Measurements from ENCODE around the gene ARID5B.

The ARID5B gene

DNA sequence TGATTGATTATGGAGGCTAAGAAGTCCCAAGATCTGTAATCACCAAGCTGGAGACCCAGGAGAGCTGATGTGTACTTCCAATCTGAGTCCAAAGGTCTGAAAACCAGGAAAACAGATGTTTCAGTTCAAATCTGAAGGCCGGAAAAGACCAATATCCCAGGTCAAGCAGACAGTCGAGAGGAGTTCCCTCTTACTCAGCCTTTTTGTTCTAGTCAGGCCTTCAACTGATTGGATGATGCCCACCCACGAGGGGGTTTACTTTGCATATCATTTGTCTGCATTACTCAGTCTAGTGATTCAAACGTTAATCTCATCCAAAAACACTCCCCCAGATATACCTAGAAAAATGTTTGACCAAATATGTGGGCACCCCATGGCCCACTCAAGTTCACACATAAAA, 7.4 kb upstream of the ARID5B start:
- TF ChIP-seq CTCF (IDR thresholded peaks at IDR 0.05; ENCODE audit: insufficient read depth, low read length, missing control alignments): no peak
- DNase-seq (ENCODE audit: low read depth, low spot score): no peak
- H3K4me3 ChIP-seq (ENCODE audit: low read depth, low read length): no peak overlapping the region
- POLR2A ChIA-PET: no interaction called here
- CTCF ChIA-PET: interaction anchor here (1.0 to 3.9 kb wide), 3 partner anchors 8 to 12 kb away, joined by 3 to 26 read pairs (median 3); no protein-coding TSS in a partner anchor

GRCh38 chr10:61895898-61896600, 5.5 kb upstream of the ARID5B start:
- POLR2A ChIA-PET: no interaction called here
- CTCF ChIA-PET: interaction anchor here (0.6 to 4.3 kb wide), 27 partner anchors 10 to 348 kb away, joined by 3 to 26 read pairs (median 4); no protein-coding TSS in a partner anchor
- no peak for TF ChIP-seq CTCF (IDR thresholded peaks at IDR 0.05; ENCODE audit: insufficient read depth, low read length, missing control alignments)

DNA sequence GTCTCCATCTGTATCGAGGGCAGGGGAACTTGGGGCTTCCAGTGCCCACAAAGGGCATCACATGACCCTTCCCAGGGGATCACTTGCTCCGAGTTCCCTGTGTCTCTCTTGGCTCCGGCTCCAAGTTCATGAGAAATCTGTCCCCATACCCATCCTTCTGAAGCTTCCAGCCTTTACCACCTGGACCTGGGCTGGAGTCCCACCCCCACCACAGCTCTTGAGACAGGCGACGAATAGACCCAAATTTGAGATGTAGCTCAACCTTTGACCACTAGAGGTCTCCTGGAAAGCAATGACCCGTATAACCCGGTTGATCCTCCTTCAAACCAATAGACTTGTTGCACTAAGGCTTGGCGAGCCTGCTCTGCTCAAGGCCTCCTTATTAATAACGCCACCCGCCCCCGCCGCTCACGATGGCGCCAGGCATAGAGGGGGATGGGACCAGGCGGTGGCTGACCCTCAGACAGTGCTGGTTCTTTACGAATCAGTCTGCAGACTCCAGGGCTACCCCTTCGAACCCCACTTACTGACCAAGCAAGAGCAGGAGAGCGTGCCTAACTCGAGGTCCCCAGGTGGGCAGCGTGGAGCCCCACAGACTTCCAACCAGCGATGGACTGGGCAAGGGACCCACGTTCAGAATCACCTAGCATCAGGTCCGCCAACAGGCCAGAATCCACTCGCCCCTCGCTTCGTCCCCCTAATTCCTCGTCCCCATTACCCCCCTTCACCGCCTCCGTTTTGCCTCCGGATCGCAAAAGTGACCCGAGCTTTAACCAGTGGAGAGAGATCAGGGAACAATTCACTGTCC, 4.4 kb upstream of the ARID5B start:
- TF ChIP-seq CTCF (IDR thresholded peaks at IDR 0.05; ENCODE audit: insufficient read depth, low read length, missing control alignments): peak; percentile 56
- CTCF ChIA-PET: interaction anchor here (0.6 to 4.3 kb wide), 45 partner anchors 9 to 750 kb away, joined by 3 to 26 read pairs (median 4); no protein-coding TSS in a partner anchor
- POLR2A ChIA-PET: no interaction called here
- peak overlapping the region; percentile 37 for H3K4me3 ChIP-seq (ENCODE audit: low read depth, low read length)
- no peak for DNase-seq (ENCODE audit: low read depth, low spot score)

More at GRCh38 chr10:61895898-61896600, 5.5 kb upstream of the ARID5B start:
- H3K4me3 ChIP-seq (ENCODE audit: low read depth, low read length): no peak overlapping the region
- no peak for DNase-seq (ENCODE audit: low read depth, low spot score)

- peak overlapping the region; percentile 37 for H3K4me3 ChIP-seq (ENCODE audit: low read depth, low read length)
- CTCF ChIA-PET: interaction anchor here (0.6 to 4.3 kb wide), 26 partner anchors 9 to 751 kb away, joined by 3 to 26 read pairs (median 4); no protein-coding TSS in a partner anchor
- peak; percentile 32 for TF ChIP-seq CTCF (IDR thresholded peaks at IDR 0.05; ENCODE audit: insufficient read depth, low read length, missing control alignments)
- POLR2A ChIA-PET: no interaction called here
- no peak for DNase-seq (ENCODE audit: low read depth, low spot score)
Observed at GRCh38 chr10:61897671-61898434, 3.6 kb upstream of the ARID5B start.

- H3K4me3 ChIP-seq (ENCODE audit: low read depth, low read length): no peak overlapping the region
Observed at GRCh38 chr10:61898435-61898778, 3.1 kb upstream of the ARID5B start.

More at GRCh38 chr10:61898435-61898778, 3.1 kb upstream of the ARID5B start:
- TF ChIP-seq CTCF (IDR thresholded peaks at IDR 0.05; ENCODE audit: insufficient read depth, low read length, missing control alignments): no peak
- POLR2A ChIA-PET: interaction anchor here (0.5 kb wide), 1 partner anchor 140 kb away, joined by 4 read pairs; no protein-coding TSS in a partner anchor
- DNase-seq (ENCODE audit: low read depth, low spot score): no peak
- CTCF ChIA-PET: interaction anchor here (0.7 to 4.3 kb wide), 14 partner anchors 8 to 346 kb away, joined by 3 to 19 read pairs (median 8); no protein-coding TSS in a partner anchor
